Fibroblast of the aortic adventitia (primary cell): ENCODE measurements around the gene PREX1. TPM values are rescaled to one million over a fixed set of nuclear protein-coding genes. Genes with fewer than 3 reads are reported as not detected.

Experiments
- DNase-seq: peaks from one replicate; pipeline ENCODE4 v3.0.0-alpha.2; 2010; ENCODE audit warnings: low read depth
- H3K4me3 ChIP-seq: 2 replicates; pipeline ENCODE4 v1.5.1; 2011; ENCODE audit warnings: low read depth, mild to moderate bottlenecking, control low read depth, low read length, moderate library complexity
- total RNA-seq: library from RNA; depleted of rRNA; stranded (reverse); fragments of >200 nt; gene quantifications from 2 replicates; pipeline ENCODE4 v1.2.3, GENCODE V29; 2012; ENCODE audit warnings: low replicate concordance
- TF ChIP-seq, protein P1 (sequence below): IDR thresholded peaks from 2 replicates; pipeline ENCODE4 v1.5.1; 2011; ENCODE audit warnings: mild to moderate bottlenecking, low read length, control low read depth, inconsistent platforms; ENCODE audit not compliant: insufficient read depth

PREX1 gene
- total RNA-seq, 1 donor, result 13.0 TPM

DNA sequence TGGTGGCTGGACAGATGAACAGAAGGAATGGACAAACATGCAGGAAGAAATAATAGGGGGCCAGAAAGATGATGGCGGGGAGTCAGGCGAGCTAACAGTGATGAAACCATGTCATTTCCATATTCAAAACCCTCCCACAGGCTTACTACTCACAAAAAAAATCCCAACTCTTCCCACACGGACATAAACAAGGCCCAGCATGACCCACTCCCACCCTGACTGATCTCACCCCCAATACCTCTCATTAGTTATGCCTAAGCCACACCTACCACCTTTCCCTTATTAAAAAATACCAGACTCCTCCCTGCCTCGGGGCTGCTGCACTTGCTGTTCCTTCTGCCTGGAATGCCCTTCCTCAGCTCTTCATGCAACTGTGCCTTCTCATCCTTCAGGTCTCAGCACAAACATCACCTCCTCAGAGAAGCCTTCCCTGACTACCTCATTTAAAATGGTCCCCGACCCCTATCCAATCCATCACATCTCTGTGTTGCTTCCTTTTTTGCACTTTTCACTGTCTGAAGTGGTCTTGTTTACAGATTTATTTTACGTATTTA, 145.8 kb downstream of the PREX1 start:
- H3K4me3 ChIP-seq, result no peak overlapping the region
- no peak for DNase-seq
- TF ChIP-seq, protein P1, sequence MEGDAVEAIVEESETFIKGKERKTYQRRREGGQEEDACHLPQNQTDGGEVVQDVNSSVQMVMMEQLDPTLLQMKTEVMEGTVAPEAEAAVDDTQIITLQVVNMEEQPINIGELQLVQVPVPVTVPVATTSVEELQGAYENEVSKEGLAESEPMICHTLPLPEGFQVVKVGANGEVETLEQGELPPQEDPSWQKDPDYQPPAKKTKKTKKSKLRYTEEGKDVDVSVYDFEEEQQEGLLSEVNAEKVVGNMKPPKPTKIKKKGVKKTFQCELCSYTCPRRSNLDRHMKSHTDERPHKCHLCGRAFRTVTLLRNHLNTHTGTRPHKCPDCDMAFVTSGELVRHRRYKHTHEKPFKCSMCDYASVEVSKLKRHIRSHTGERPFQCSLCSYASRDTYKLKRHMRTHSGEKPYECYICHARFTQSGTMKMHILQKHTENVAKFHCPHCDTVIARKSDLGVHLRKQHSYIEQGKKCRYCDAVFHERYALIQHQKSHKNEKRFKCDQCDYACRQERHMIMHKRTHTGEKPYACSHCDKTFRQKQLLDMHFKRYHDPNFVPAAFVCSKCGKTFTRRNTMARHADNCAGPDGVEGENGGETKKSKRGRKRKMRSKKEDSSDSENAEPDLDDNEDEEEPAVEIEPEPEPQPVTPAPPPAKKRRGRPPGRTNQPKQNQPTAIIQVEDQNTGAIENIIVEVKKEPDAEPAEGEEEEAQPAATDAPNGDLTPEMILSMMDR, result no peak

DNA sequence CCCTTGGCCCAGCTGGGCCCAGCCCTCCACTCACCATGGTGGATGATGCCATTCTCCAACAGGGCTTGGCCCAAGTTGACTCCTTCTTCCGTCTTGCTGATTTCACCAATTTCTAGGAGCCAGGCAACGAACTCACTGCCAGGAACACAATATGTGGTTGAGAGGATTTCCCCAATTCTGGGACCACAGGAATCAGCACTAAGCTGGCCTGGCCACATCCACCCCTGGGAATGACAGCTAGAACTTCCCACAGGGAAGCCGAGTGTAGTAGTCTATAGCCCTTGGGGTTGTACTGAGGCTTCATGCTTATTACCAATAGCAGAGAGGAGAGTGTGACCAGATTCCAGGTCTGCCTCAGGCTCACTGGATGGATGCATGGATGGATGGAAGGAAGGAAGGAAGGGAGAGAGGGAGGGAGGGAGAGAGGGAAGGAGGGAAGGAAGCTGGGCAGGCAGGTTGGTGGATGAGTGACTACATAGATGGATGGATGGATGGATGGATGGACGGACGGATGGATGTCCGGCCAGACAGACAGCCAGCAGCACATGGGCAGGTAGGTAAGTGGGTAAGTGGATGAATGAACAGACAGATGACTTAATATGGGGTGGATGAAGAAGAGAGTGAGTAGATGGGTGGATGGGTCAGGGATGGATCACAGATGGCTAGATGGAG, 146.5 kb downstream of the PREX1 start:
- no peak for DNase-seq
- TF ChIP-seq, protein P1, result no peak

DNA sequence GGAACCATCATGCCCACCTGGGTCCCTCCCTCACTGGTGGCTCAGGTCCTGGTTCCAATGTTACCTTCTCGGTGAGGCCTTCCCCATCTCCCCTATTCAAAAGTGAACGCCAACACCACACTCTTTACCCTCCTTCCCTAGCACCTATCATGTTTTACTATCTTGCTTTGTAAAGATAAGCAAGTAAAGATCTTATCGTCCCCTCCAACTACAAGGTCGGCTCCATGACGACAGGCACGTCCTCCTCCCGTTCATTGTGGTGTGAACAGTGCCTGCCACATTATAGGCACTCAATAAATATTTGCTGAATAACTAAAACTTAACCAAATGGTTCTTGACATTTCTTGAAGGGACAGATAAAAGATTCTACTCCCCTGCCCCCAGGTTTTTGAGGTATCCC, 147.1 kb downstream of the PREX1 start:
- H3K4me3 ChIP-seq, result no peak overlapping the region
- TF ChIP-seq, protein P1, result no peak
- no peak for DNase-seq

More for the DNA sequence above, 146.5 kb downstream of the PREX1 start:
- H3K4me3 ChIP-seq, result no peak overlapping the region

DNA sequence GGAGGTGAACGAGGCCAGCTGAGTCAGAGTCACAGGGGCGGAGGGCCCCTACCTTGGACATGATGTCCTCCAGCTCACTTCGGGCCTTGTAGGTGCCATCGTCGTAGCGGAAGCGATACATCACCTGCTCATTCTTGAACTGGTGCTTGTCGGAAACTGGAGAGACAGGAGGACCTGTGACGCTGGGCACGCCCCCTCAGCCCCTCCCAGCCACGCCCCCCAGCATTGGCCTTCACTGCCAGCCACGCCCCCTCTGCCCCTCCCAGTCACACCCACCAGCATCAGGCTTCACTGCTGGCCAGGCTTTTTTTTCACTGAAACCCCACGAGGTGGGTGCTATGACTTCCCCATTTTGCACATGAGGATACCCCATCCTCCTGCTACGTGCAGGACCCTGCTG, 148.2 kb downstream of the PREX1 start:
- DNase-seq, result no peak
- TF ChIP-seq, protein P1, result no peak
- no peak overlapping the region for H3K4me3 ChIP-seq

DNA sequence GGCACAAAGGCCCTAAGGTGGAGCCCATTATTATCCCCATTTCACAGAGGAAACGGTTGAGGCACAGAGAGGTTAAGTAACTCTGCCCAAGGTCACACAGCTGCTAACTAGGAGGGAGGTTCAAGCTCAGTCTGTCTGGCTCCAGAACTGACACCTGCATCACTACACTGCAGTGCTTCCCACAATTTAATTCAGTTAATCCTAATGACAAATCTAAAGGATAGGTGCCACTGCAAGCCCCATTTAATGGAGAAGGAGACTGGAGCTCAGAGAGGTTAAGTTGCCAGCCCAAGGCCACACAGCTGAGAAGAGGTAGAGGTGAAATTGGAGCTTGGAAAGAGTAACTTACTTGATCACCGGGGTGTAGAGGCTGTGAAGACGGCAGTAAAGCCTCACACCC, 148.8 kb downstream of the PREX1 start:
- DNase-seq, result no peak
- TF ChIP-seq, protein P1, result no peak
- no peak overlapping the region for H3K4me3 ChIP-seq

DNA sequence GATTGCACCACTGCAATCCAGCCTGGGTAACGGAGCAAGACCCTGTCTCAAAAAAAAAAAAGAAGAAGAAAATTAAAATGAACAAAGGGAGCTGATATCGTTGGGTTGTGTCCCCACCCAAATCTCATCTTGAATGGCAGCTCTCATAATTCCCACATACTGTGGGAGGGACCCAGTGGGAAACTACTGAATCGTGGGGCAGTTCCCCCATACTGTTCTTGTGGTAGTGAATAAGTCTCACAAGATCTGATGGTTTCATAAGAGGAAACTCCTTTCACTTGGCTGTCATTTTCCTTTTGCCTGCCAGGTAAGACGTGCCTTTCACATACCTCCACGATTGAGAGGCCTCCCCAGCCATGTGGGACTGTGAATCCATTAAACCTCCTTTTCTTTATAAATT, 149.4 kb downstream of the PREX1 start:
- TF ChIP-seq, protein P1, result no peak
- no peak for DNase-seq
- H3K4me3 ChIP-seq, result no peak overlapping the region
